H7 (cell line): ENCODE results near the gene STXBP3. TPM values are rescaled to one million over a fixed set of nuclear protein-coding genes. Genes with fewer than 3 reads are reported as not detected.

Experiments
- DNase-seq: peaks from one replicate; pipeline ENCODE4 v3.0.0; 2012
- H3K27me3 ChIP-seq: 2 replicates; pipeline ENCODE4 v1.6.0; 2011; ENCODE audit warnings: mild to moderate bottlenecking, low read length; ENCODE audit not compliant: control insufficient read depth, insufficient read depth
- H3K36me3 ChIP-seq: replicated peaks from 2 replicates; pipeline ENCODE4 v1.5.1; 2011; ENCODE audit warnings: low read length; ENCODE audit not compliant: control insufficient read depth, insufficient read depth
- H3K4me3 ChIP-seq: 2 replicates; pipeline ENCODE4 v1.5.1; 2011; ENCODE audit warnings: low read depth, mild to moderate bottlenecking, control low read depth, low read length, moderate library complexity; ENCODE audit not compliant: insufficient read depth
- total RNA-seq: library from RNA; depleted of rRNA; stranded (reverse); fragments of >200 nt; shearing (Covaris generic); gene quantifications from 2 replicates; pipeline ENCODE4 v1.2.3, GENCODE V29; 2014

The STXBP3 gene
- total RNA-seq, 1 experiment from 2014 or later, result 31.0 TPM

DNA sequence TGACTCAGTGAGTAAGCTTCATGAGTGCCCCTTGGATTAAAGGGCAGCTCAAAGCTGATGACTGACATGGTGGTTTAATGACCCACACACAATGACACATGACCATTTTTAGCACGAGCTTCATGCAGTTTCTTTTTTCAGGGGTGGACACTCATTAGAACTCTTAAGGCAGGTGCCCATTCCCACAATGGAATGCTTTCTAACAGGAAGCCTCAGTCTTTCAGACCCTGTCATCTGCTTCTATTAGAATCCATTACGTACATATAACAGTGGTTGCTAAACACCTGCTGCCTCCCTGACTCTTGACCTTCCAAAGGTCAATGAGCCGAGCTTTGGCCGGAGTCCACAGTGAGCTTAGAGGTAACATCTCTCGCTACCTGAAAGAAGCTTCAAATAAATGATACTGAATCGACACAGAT lies 83.0 kb downstream of the STXBP3 start:
- no peak overlapping the region for H3K4me3 ChIP-seq
- H3K27me3 ChIP-seq, result no peaks in the 10 kb centered on the region
- H3K36me3 ChIP-seq, result no peaks in the 10 kb centered on the region
- no peak for DNase-seq

DNA sequence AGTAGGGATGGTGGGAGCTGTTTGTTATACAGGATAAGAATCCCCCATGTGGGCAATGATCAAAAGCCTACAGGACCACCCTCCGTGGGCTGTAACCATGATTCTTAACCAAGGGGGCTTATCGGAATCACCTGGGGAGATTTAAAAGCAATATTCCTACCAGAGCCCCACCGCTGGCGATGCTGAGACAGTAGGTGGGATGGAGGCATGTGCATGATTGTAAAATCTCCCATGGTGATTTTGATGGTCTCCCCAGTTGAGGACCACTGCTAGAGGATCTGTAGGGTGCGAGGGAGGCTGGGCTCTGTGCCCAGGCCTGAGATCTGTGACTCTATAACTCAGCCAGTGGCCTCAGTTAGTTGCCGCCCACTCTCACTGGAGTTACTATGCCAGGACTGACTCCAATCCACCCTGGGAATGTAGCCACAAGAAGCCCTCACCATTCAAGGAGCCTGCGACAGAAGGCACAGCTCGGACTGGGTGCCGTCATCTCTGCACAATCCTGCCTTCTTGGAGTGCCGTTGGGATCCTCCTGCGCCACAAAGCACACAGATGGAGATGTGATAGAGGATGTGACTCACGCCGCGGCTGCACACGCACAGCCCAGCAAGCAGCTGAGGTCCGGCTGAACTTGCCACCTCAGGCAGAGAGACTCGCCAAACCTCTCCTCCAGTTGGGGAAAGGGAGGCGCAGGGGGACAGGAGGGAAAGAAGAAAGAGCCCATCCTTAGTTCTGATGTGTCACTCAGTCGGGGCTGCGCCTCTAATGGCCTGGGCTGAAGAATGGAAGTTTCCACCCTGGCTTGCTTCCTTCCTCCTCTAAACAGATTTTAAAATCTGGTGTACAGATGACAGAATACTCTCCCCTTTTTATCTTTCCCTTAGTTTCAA lies 83.9 kb downstream of the STXBP3 start:
- no peak overlapping the region for H3K4me3 ChIP-seq
- H3K36me3 ChIP-seq, result no peaks in the 10 kb centered on the region
- no peaks in the 10 kb centered on the region for H3K27me3 ChIP-seq
- DNase-seq, result no peak

DNA sequence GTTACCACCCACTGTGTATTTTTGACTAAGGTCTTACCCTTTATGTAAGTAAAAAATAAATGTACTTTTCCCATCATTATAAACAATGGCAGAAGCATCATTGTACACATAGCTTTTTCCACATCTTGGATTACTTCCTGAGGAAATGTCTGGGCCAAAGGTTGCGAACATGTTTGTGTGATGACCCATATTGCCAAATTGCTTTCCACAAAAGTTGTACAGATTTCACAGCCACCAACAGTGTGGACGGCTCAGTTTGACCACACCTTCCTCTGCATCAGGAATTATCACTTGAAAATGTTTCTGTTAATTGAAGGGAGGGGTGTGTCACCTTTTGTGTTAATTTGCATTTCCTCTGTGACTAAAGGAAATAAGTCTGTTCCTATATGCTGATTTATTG lies 84.8 kb downstream of the STXBP3 start:
- no peak for DNase-seq
- H3K36me3 ChIP-seq, result no peaks in the 10 kb centered on the region
- H3K4me3 ChIP-seq, result no peak overlapping the region
- H3K27me3 ChIP-seq, result no peaks in the 10 kb centered on the region

DNA sequence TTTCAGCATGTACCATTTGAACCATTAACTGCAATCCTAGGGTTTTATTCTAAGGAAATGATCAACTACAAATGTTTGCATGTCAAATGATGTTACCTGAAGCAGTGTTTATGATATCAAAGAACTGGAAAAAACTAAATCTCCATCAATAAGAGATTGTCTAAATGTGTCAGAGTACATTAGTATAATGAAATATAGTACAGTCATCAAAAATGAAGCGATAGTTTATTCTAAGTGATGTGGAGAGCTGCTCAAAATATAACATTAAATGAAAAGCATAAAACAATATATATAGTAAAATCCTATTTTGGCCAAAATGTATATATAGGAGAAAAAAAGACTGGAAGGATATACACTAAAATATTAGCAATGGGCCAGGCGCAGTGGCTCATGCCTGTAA lies 86.5 kb downstream of the STXBP3 start:
- no peak overlapping the region for H3K4me3 ChIP-seq
- no peak for DNase-seq
- H3K27me3 ChIP-seq, result no peaks in the 10 kb centered on the region
- H3K36me3 ChIP-seq, result no peaks in the 10 kb centered on the region

DNA sequence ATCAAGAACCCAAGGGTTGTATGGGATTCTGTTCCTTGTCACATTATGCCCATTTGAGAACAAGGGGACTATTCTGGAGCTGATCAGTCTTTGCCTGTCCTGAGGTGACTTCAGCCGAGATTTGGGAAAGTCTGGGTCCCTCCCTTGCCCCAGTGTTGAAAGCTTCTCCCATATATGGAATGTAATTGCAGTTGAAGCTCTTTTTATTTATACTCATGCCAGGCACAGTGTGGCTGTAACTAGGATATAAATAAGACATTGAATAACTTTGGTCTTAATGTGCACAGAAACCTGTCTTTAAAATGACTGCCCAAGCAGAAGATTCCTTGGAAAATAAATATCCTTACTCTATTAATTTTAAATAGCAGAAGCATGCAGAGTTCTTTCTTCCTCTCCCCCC lies 95.2 kb downstream of the STXBP3 start:
- DNase-seq, result no peak
- H3K4me3 ChIP-seq, result no peak overlapping the region
- H3K27me3 ChIP-seq, result no peaks in the 10 kb centered on the region
- no peaks in the 10 kb centered on the region for H3K36me3 ChIP-seq

DNA sequence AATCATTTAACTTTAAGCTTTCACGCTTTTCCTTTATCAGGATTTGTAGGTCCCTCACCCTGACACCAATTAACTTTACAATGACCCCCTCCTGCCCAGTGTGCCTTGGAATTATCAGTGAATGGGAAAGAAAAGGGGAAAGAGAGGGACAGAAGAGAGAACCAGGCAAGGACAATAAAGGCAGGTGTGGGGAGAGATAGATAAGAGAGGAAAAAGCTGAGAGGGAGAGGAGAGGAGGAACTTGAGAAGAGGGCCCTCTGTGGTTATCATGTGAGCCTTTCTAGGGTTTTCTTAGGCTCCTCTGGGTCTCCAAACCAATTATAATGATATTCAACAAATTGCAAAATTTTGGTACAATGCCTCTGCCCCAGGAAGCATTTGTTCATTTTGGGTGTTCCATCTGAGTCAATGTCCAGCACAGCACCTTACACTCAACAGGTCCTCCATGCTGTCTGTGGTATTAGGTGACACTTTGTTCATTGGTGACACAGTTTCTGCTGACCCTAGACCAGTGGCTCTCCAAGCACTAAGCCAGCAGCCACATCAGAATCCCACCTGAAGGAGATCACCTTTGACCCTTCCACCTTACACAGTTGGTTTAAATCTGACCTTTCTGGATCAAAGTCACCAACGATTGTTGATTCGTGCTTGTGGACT lies 96.2 kb downstream of the STXBP3 start:
- no peak for DNase-seq
- H3K36me3 ChIP-seq, result no peaks in the 10 kb centered on the region
- H3K27me3 ChIP-seq, result no peaks in the 10 kb centered on the region
- no peak overlapping the region for H3K4me3 ChIP-seq

DNA sequence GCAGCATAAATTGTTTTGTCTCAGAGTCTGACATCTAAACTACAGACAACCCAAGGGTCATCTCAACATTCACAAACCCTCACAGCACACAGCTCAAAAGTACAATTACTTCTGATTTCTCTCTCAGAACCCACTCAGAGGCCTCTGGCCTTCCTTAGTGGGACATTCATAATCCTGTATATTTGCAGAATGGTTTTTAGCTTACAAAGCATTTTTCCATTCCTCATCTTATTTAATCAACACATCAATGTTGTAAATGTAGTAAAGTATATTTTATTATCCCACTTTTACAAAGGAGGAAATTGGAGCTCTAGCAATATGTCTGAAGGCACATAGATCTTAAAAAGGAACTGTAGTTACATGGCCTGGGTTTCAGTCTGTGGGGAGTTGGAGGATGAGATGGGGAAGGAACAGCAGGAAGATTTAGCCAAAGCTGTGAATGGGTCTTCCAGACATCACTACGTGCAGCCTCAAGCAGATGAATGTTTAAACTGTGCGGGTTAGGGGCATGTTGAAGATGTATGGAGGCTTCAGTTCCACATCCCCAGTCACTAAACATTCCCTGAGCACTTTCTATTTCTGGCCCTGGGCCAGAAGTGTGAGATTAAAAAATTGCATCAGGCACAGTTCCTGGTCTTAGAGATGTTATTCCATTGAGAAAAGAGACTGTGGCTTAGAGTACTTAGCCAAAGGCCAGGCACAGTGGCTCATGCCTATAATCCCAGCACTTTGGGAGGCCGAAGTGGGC lies 97.1 kb downstream of the STXBP3 start:
- no peak for DNase-seq
- Histone ChIP-seq H3K36me3 (no peaks in the 10 kb centered on the region), H3K4me3 (no peak overlapping the region), H3K27me3 (no peaks in the 10 kb centered on the region)

DNA sequence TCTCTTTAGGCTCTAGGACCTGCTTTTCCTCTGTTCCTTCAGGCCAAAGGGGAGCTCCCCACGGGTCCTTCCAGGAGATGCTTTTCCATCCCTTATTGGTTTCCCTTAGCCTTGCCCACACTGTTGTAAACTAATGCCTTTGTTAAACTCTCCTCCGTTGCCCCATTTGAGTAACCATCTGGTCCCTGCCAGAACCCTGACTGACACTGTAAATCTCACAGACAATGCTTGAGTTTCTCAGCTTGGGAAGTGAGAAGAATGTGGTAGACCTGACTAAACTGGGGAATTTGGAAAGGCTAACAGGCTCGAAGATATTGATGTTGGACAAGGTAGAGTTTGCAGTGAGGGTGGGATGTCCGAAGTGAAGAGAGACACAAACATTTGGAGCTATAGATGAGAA lies 99.0 kb downstream of the STXBP3 start:
- no peak overlapping the region for H3K4me3 ChIP-seq
- H3K36me3 ChIP-seq, result no peaks in the 10 kb centered on the region
- H3K27me3 ChIP-seq, result no peaks in the 10 kb centered on the region
- DNase-seq, result no peak

DNA sequence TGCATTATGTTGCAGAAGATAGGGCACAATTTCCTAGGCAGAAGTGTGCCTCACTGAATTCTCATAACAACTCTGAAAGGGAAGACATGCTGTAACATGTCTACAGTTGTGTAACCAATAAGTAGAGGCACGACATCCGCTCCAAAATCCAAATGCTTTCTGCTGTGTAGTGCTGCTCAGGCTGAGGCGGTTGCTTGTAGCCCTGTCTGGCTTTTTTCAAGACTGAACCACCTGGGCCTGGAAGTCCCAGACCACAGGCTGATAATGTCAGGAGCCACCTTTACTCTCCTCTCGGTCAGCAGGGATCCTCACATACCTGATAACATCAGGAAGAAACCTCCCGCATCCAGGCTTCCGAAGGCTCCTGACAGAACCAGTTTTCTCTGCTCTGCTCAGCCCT lies 99.5 kb downstream of the STXBP3 start:
- no peak for DNase-seq
- Histone ChIP-seq H3K4me3 (no peak overlapping the region), H3K36me3 (no peaks in the 10 kb centered on the region), H3K27me3 (no peaks in the 10 kb centered on the region)

DNA sequence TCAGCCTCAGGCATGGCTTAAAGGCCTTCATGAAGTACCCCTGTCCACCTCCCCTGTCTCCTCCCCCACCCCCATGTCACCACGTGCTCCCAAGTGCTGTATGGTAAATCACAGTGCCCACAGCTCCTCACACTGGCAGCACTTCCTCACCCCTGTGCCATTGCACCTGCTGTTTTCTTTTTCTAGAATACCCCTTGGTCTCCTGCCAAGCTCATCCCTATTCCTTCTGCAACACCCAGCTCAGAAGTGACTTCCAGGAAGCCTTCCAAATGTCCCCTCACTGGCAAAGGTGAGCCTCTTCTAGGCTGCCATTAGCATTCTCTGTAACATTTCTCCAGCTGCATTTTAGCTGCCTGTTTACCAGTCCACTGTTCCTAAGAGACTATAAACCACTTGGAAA lies 101.0 kb downstream of the STXBP3 start:
- Histone ChIP-seq H3K27me3 (no peaks in the 10 kb centered on the region), H3K36me3 (no peaks in the 10 kb centered on the region), H3K4me3 (no peak overlapping the region)
- no peak for DNase-seq

DNA sequence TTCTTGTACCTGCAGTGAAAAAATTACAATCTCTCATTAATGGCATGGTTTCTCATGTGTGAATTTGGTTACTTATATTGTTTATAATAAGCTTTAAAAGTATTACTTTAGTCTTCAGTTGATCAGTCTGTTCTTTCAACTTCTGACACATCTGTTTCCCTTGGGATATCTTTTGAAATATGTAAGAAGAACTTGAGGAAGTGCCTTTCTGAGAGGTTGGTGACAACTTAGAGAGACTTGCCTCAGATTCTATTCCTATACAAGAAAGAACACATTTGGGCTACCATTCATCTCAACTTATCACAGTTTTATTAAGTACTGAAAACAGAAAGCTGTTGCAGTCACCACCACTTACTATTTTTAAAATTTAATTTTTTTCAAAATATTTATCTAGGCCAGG lies 102.3 kb downstream of the STXBP3 start:
- H3K4me3 ChIP-seq, result no peak overlapping the region
- no peaks in the 10 kb centered on the region for H3K36me3 ChIP-seq
- H3K27me3 ChIP-seq, result no peaks in the 10 kb centered on the region
- DNase-seq, result no peak

DNA sequence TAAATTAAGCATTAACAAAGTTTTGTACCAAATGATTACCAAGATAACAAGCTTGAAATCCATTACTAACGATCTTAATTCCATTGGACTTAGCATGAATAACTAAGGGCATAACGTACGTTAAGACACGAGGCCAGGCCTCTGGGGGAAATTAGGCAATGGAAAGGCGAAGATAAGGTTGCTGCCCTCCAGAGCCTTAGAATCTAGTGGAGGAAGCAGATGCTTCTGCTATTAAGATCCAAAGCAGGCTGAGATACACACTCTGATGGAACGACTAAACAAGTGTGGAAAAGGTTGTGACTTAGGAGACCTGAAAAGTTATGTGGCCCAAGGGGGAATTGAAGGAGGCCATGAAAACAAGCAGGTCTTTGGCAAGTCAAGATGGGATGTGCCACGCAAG lies 104.5 kb downstream of the STXBP3 start:
- no peaks in the 10 kb centered on the region for H3K27me3 ChIP-seq
- DNase-seq, result no peak
- no peak overlapping the region for H3K4me3 ChIP-seq
- H3K36me3 ChIP-seq, result no peaks in the 10 kb centered on the region

DNA sequence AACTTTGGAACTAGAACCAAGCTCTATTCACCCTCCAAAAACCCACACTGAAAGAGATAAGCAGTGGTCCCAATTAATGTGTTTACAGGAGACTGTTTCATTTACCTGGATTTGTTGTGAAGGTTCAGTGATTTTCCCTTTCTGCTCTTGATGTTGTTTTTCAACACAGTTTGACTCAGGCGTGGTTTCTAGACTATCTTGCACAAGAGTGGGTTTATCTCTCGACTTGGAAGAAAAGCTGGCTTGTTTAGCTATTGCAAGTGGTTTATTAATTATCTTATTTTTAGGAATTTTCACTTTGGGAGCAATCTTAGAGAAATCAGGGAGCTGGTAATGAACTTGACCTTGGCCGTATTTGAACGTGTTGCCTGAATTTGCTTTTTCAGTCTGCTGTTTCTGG lies 105.1 kb downstream of the STXBP3 start:
- H3K27me3 ChIP-seq, result no peaks in the 10 kb centered on the region
- no peak overlapping the region for H3K4me3 ChIP-seq
- DNase-seq, result no peak
- no peaks in the 10 kb centered on the region for H3K36me3 ChIP-seq

DNA sequence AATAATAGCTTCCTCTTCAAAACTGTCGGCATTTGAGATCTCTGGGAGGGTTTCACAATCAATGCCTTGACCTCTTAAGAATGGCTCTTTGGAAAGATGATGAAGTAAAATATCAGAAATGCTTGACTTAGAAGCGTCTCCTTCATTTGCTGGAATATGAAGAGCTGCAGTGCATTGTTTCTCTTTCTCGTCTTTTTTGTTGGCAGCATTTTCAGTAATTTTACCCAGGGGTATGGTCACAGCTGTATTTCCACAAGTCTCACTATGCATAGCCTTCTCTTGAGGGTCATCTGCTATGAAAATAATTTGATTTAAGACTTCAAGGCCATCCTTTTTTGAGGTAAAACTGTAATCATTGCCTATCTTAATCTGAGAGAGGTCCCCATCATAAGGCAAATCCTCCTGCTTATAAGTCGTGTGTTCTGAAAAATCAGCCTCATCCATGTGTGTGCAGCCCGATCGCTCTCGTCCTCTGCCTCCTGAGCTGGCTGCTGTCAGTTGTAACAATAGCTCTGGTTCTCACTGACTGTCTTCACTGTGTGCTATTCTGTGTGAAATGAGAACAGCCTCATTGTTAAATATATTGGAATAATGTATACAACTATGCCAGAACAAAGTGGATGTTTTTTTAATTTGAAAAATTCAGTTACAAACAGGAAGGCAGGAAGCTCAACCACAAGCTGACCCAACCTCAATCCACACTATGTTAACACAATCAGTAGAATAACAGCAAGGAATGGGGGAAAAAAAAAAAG lies 105.9 kb downstream of the STXBP3 start:
- Histone ChIP-seq H3K27me3 (no peaks in the 10 kb centered on the region), H3K4me3 (no peak overlapping the region), H3K36me3 (no peaks in the 10 kb centered on the region)
- no peak for DNase-seq
